Mucosa of descending colon (tissue), 3 donors: ENCODE results near the gene ZC3H13. TPM values are rescaled to one million over a fixed set of nuclear protein-coding genes. Genes with fewer than 3 reads are reported as not detected.

Source experiments
- ATAC-seq: fragments of 200-7000 bp; cut with Tn5 transposase; one replicate; pipeline ENCODE4 v1.9.1; 2020; ENCODE audit warnings: mild to moderate bottlenecking, moderate library complexity
- DNase-seq, 3 donors: peaks; one replicate each; pipeline ENCODE4 v3.0.0-alpha.2; 2020
- H3K36me3 ChIP-seq: fragments of 200-600 bp; one replicate; pipeline ENCODE4 v1.8.0; 2021; ENCODE audit warnings: low read depth, mild to moderate bottlenecking
- H3K4me1 ChIP-seq: fragments of 200-600 bp; one replicate; pipeline ENCODE4 v1.8.0; 2021; ENCODE audit warnings: low read depth, mild to moderate bottlenecking
- H3K4me3 ChIP-seq: fragments of 200-600 bp; one replicate; pipeline ENCODE4 v1.8.0; 2021; ENCODE audit warnings: mild to moderate bottlenecking
- H3K9me3 ChIP-seq: fragments of 200-600 bp; one replicate; pipeline ENCODE4 v1.8.0; 2021; ENCODE audit warnings: mild to moderate bottlenecking
- CTCF ChIP-seq: fragments of 200-600 bp; IDR thresholded peaks from one replicate; pipeline ENCODE4 v1.8.0; 2022; ENCODE audit warnings: antibody characterized with exemption, mild to moderate bottlenecking
- intact Hi-C, 2 donors: fragments of 100-400 bp; cut with DNase I in 1 of 2; cut with micrococcal nuclease in 1 of 2; formaldehyde crosslinking; loops; one replicate each; pipeline versions ENCODE4 v1.11.0 to v1.11.1; 2022; cut with DNase I, micrococcal nuclease
- total RNA-seq, 3 donors: library from RNA; stranded (reverse); fragmentation: NEBNext Ultra II Directional in 2 of 3; extraction: Animal tissue kit (Norgen Biotek cat#: 25700) in 2 of 3; gene quantifications; one replicate each; pipeline versions ENCODE4 v1.2.1 to v1.2.4, GENCODE V29; 2021 to 2023
- donor health status: DM: no; HTN: no; CAD: no; lungs with moderate emphysema.
- donor health status: DM: no; HTN: no; CAD: no.
- donor health status: DM: no; HTN: yes; CAD: no.

The ZC3H13 gene
- total RNA-seq, 3 donors from 2014 or later = 26.6 to 70.9 (median 29.5) TPM

DNA sequence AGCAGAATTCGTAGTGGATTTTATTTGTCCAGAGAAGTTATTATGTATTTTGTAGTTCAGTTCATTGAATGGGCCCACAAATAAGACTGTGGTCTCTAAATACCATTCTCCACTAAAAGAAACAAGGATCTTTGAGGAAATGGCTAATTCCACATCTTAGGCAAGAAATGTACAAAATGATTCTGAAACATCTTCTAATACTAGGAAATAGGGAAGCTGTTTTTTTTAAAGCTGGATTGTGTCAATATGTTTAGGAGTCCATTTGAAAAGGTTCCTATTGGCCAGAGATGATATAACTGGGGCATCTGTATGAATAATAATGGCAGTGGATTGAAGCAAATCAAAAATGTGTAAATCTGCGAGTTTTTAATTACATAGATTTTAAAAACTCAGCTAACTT lies 112.5 kb downstream of the ZC3H13 start:
- DNase-seq (no peak), ATAC-seq (no peak)
- H3K4me1 ChIP-seq = no peaks in the 10 kb centered on the region
- H3K9me3 ChIP-seq = no peaks in the 10 kb centered on the region
- no peaks in the 10 kb centered on the region for H3K36me3 ChIP-seq
- intact Hi-C loops = no loop called here
- no peak for TF ChIP-seq CTCF
- H3K4me3 ChIP-seq = no peak overlapping the region

DNA sequence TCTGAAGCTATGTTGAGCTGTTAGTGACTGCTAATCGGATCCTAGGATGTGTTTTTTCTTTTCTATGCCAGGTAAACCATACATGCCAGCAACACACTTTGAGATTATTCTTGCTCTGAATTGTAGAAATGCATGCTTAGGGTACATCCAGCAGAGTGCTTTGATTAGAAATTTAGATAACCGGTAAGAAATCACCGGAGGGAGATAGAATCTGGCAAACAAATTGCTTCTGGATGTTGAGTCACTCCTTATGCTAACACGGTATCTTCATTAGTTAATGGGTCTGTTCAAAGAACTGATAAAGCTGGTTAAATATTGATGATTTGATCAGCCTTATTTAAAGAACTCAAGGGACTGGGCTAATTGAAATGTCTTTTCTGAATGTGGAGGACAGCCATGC lies 115.9 kb downstream of the ZC3H13 start:
- intact Hi-C loops = no loop called here
- Histone ChIP-seq H3K4me3 (no peak overlapping the region), H3K9me3 (no peaks in the 10 kb centered on the region), H3K36me3 (no peaks in the 10 kb centered on the region), H3K4me1 (no peaks in the 10 kb centered on the region)
- ATAC-seq = no peak
- no peak for DNase-seq
- no peak for TF ChIP-seq CTCF

GRCh38 chr13:45934283-45934682 lies 118.3 kb downstream of the ZC3H13 start:
- TF ChIP-seq CTCF = no peak
- H3K4me1 ChIP-seq = no peaks in the 10 kb centered on the region
- ATAC-seq (no peak), DNase-seq (no peak)
- no peaks in the 10 kb centered on the region for H3K36me3 ChIP-seq
- intact Hi-C loops = no loop called here
- no peaks in the 10 kb centered on the region for H3K9me3 ChIP-seq
- no peak overlapping the region for H3K4me3 ChIP-seq

- Histone ChIP-seq H3K4me3 (no peak overlapping the region), H3K36me3 (no peaks in the 10 kb centered on the region), H3K9me3 (no peaks in the 10 kb centered on the region), H3K4me1 (no peaks in the 10 kb centered on the region)
- DNase-seq (no peak), ATAC-seq (no peak)
- intact Hi-C loops = no loop called here
- TF ChIP-seq CTCF = no peak
Observed at GRCh38 chr13:45933203-45933908, 119.2 kb downstream of the ZC3H13 start.

DNA sequence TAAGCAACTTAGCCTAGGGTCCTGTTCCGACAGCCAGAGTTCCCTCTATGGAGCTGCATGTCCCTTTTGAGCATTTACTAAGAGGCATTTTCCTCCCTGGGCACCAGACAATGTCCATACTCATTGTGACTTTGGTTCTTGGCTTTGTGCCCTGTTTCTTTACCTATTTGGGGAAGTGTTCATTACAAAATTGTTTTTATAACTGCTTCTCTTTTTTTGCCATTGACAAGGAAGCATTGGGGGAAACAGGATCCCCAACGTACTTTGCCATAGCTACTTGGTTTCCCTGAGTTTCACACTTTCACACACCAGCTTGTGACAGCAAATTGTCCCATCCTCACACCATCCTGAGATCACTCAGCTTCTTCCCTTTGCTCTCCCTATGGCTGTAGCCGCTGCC lies 119.9 kb downstream of the ZC3H13 start:
- intact Hi-C loops = no loop called here
- no peaks in the 10 kb centered on the region for H3K9me3 ChIP-seq
- peak in 1 of 3 donors; percentile 5 for DNase-seq
- no peak for TF ChIP-seq CTCF
- H3K4me3 ChIP-seq = no peak overlapping the region
- H3K4me1 ChIP-seq = no peaks in the 10 kb centered on the region
- H3K36me3 ChIP-seq = no peaks in the 10 kb centered on the region
- no peak for ATAC-seq

- no peak for ATAC-seq
- H3K9me3 ChIP-seq = no peaks in the 10 kb centered on the region
- H3K4me3 ChIP-seq = no peak overlapping the region
- intact Hi-C loops = no loop called here
- H3K36me3 ChIP-seq = no peaks in the 10 kb centered on the region
- no peaks in the 10 kb centered on the region for H3K4me1 ChIP-seq
- DNase-seq = no peak
- TF ChIP-seq CTCF = no peak
Observed at GRCh38 chr13:45932172-45932571, 120.4 kb downstream of the ZC3H13 start.
